Vagina (tissue), 2 donors: ENCODE data around the gene CNKSR2.

ENCODE experiments used
- POLR2A ChIP-seq, 2 donors: fragments of 450-650 bp; IDR thresholded peaks; one replicate each; pipeline ENCODE4 v1.6.1; 2017; ENCODE audit warnings: antibody characterized with exemption in 2 of 2, mild to moderate bottlenecking in 2 of 2, moderate library complexity in 2 of 2
- TF ChIP-seq, protein P1 (sequence below), 3 experiments: fragments of 450-650 bp in 2 of 3; fragments of 200-600 bp in 1 of 3; sonication (generic) in 1 of 3; IDR thresholded peaks; one replicate each; pipeline ENCODE4 v1.5.1; 2017 to 2019; ENCODE audit warnings: antibody characterized with exemption in 3 of 3, mild to moderate bottlenecking in 2 of 3, moderate library complexity in 2 of 3

- TF ChIP-seq, protein P1, sequence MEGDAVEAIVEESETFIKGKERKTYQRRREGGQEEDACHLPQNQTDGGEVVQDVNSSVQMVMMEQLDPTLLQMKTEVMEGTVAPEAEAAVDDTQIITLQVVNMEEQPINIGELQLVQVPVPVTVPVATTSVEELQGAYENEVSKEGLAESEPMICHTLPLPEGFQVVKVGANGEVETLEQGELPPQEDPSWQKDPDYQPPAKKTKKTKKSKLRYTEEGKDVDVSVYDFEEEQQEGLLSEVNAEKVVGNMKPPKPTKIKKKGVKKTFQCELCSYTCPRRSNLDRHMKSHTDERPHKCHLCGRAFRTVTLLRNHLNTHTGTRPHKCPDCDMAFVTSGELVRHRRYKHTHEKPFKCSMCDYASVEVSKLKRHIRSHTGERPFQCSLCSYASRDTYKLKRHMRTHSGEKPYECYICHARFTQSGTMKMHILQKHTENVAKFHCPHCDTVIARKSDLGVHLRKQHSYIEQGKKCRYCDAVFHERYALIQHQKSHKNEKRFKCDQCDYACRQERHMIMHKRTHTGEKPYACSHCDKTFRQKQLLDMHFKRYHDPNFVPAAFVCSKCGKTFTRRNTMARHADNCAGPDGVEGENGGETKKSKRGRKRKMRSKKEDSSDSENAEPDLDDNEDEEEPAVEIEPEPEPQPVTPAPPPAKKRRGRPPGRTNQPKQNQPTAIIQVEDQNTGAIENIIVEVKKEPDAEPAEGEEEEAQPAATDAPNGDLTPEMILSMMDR (IDR thresholded peaks at IDR 0.05): no peak
- no peak for TF ChIP-seq POLR2A (IDR thresholded peaks at IDR 0.05)
Measured at GRCh38 chrX:21394792-21395191, 20.6 kb downstream of the CNKSR2 start.
